Ectodermal cell (in vitro differentiated cells): Measurements from ENCODE around the gene TUBB1.

Experiments used
- H3K27ac ChIP-seq: 2 replicates; pipeline ENCODE4 v1.7.0; 2013; ENCODE audit warnings: mild to moderate bottlenecking, low read depth, low read length; ENCODE audit not compliant: insufficient read depth, poor library complexity, severe bottlenecking
- H3K27me3 ChIP-seq: 2 replicates; pipeline ENCODE4 v1.7.0; 2013; ENCODE audit warnings: mild to moderate bottlenecking, low read length; ENCODE audit not compliant: insufficient read depth, control insufficient read depth, poor library complexity, severe bottlenecking
- H3K36me3 ChIP-seq: one replicate; pipeline ENCODE4 v1.7.0; 2013; ENCODE audit warnings: low read length; ENCODE audit not compliant: control insufficient read depth, insufficient read depth
- H3K4me1 ChIP-seq: one replicate; pipeline ENCODE4 v1.7.0; 2013; ENCODE audit warnings: low read length; ENCODE audit not compliant: control insufficient read depth, insufficient read depth
- H3K4me3 ChIP-seq: 2 replicates; pipeline ENCODE4 v1.7.0; 2013; ENCODE audit warnings: low read depth, low read length, control low read depth; ENCODE audit not compliant: insufficient read depth
- H3K9me3 ChIP-seq: 2 replicates; pipeline ENCODE4 v1.7.0; 2013; ENCODE audit warnings: mild to moderate bottlenecking, low read length, moderate library complexity; ENCODE audit not compliant: control insufficient read depth
- WGBS, 2 experiments: methylation state at CpG; one replicate each; pipeline ENCODE4 v1.1.7; 2013; ENCODE audit warnings: missing lambda C conversion rate in 2 of 2; 5-methylcytosine and 5-hydroxymethylcytosine counted together

TUBB1 gene

DNA sequence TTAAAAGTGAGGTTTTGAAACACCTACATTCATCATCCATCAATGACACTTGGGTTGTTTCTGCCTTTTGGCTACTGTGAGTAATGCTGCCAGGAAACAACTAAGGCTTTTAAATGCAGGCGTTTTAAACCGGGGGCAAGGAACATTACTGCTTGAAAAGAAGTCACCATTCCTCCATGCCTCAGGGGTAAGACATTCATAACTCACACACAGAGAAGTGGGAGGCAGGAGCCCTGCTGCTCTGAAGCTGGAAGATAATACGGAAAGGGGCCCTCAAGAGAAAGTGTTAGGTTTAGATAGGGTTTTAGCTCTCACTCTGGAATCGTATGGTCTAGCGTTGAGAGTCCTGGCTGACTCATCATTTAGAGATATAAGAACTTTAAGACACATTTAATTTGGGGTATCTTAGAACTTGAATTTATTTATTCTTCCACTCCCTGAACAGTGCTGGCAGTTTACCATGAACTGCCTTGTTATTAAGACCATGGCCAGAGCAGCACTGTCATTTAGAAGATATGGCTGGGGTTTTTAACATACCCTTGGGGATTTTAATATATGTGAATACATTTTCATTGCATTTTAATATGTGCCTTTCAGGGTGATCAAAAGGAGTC, 1.8 kb downstream of the TUBB1 start:
- Histone ChIP-seq H3K4me3 (no peak overlapping the region), H3K27me3 (no peaks in the 10 kb centered on the region), H3K9me3 (no peaks in the 10 kb centered on the region), H3K4me1 (no peaks in the 10 kb centered on the region), H3K36me3 (peaks cover 24% of the 10 kb centered on the region), H3K27ac (peak overlapping the region; percentile 31)
- WGBS, 2 experiments = 41 to 47% methylated on average over 5 of the region's 5 CpGs

DNA sequence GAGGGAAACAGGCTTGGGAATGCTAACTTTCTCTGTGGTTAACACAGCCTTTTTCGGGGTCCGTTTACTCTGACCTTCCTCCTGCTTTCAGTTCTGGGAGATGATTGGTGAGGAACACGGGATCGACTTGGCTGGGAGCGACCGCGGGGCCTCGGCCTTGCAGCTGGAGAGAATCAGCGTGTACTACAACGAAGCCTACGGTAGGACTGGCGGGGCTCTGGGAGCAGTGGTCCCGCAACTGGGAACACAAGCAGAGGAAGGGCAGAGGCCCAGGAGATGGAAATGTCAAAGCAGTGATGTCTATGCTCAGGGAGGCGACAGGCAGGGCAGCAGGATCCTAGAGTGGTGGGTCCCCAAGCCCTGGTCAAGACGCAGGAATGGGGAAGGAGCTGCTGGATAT, 3.5 kb downstream of the TUBB1 start:
- WGBS, 2 experiments = 93 to 95% methylated on average over 15 of the region's 15 CpGs
- Histone ChIP-seq H3K4me3 (no peak overlapping the region), H3K36me3 (peaks cover 24% of the 10 kb centered on the region)

DNA sequence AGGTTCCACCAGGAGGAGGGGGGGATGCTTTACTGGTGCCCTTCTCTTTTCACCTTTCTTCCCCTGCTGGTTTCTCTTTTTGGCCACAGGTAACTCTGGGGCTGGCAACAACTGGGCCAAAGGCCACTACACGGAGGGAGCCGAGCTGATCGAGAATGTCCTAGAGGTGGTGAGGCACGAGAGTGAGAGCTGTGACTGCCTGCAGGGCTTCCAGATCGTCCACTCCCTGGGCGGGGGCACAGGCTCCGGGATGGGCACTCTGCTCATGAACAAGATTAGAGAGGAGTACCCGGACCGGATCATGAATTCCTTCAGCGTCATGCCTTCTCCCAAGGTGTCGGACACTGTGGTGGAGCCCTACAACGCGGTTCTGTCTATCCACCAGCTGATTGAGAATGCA, 4.4 kb downstream of the TUBB1 start:
- H3K27ac ChIP-seq = no peak overlapping the region
- H3K4me3 ChIP-seq = no peak overlapping the region
- WGBS, 2 experiments = 96 to 97% methylated on average over 13 of the region's 13 CpGs
- H3K27me3 ChIP-seq = no peaks in the 10 kb centered on the region
- no peaks in the 10 kb centered on the region for H3K9me3 ChIP-seq
- H3K36me3 ChIP-seq = peaks cover 29% of the 10 kb centered on the region
- no peaks in the 10 kb centered on the region for H3K4me1 ChIP-seq

More for the DNA sequence above, 3.5 kb downstream of the TUBB1 start:
- no peak overlapping the region for H3K27ac ChIP-seq
- no peaks in the 10 kb centered on the region for H3K27me3 ChIP-seq
- no peaks in the 10 kb centered on the region for H3K4me1 ChIP-seq
- no peaks in the 10 kb centered on the region for H3K9me3 ChIP-seq

DNA sequence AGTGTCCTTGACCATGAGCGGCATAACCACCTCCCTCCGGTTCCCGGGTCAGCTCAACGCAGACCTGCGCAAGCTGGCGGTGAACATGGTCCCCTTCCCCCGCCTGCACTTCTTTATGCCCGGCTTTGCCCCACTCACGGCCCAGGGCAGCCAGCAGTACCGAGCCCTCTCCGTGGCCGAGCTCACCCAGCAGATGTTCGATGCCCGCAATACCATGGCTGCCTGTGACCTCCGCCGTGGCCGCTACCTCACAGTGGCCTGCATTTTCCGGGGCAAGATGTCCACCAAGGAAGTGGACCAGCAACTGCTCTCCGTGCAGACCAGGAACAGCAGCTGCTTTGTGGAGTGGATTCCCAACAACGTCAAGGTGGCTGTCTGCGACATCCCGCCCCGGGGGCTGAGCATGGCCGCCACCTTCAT, 4.9 kb downstream of the TUBB1 start:
- H3K4me1 ChIP-seq = no peaks in the 10 kb centered on the region

DNA sequence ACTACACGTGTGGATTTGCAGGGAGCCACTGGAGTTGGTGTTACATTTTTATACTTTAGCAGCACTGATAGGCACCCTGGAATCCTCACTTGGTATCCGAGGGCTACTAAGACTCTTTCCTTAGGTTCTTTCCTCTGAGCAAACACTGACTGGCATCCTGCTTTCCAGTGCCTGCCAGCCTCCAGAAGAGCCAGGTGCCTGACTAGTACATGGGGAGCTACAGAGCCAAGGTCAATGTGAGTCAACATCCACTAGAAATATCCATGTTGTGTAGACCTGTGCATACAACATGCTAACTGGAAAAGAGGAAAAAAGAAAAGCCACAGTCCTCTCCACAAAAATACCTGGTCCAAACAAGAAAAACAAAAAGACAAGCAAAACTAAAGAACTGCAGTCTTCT, 5.9 kb downstream of the TUBB1 start:
- Histone ChIP-seq H3K4me3 (no peak overlapping the region), H3K27me3 (no peaks in the 10 kb centered on the region), H3K36me3 (peaks cover 40% of the 10 kb centered on the region), H3K27ac (no peak overlapping the region), H3K4me1 (no peaks in the 10 kb centered on the region), H3K9me3 (no peaks in the 10 kb centered on the region)
- 88 to 92% methylated on average over 2 of the region's 2 CpGs for WGBS, 2 experiments

More for the DNA sequence above, 4.9 kb downstream of the TUBB1 start:
- Histone ChIP-seq H3K36me3 (peaks cover 33% of the 10 kb centered on the region), H3K27me3 (no peaks in the 10 kb centered on the region), H3K27ac (no peak overlapping the region), H3K9me3 (no peaks in the 10 kb centered on the region), H3K4me3 (no peak overlapping the region)
- 96% methylated on average over 24 of the region's 24 CpGs for WGBS, 2 experiments

DNA sequence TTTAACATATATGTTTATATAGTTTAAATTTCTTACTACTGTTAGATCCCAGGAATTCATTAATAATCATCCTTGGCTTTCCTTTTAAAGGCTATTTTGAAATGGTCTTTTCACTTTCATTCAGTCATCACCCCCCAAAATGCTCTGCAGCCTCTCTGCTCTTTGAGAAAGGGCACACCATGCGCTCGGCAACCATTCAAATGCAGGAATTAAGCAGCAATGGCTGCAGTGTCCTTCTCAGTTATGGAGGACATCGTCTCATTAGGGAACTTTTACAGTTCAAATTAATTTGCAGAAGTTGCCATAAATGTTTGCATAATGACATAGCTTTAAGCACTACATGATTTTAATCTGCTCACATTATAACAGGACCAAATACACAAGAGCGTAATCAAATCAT, 6.3 kb downstream of the TUBB1 start:
- Histone ChIP-seq H3K27ac (no peak overlapping the region), H3K27me3 (no peaks in the 10 kb centered on the region), H3K4me1 (no peaks in the 10 kb centered on the region), H3K4me3 (no peak overlapping the region), H3K36me3 (peaks cover 42% of the 10 kb centered on the region), H3K9me3 (no peaks in the 10 kb centered on the region)
- WGBS, 2 experiments = 62 to 67% methylated on average over 4 of the region's 4 CpGs

DNA sequence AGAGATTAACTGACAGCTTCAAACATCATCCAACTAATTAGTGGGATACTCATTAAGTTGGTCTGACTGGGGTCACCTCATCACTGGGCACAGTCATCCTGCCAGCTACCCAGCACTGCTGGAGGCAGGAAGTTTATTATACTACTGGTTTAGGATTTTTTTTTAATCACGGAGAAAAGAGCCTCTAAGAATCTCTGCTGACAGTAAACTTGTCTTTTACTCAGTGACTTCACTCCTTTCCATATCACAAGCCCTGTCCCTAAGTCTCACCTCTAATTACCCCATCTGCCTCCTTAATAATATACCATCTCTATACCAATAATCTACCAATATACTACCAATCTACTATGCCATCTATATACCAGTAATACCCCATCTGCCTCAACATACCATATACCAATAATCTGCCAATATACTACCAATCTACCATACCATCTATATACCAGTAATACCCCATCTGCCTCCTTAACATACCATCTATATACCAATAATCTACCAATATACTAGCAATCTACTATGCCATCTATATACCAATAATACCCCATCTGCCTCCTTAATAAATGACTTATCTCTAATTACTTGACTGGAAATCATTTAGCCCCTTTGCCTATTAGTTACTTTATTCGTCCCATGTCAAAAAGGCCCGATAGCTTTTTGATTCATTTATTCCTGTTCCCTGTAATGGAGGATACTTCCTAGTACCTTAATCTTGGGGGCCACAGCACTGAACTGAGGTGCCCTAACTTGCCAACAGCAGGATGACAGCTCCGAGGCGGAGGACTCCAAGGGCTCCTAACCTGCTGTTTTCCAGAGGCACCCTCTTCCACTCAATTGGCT, 7.9 kb downstream of the TUBB1 start:
- H3K27me3 ChIP-seq = no peaks in the 10 kb centered on the region
- no peak overlapping the region for H3K27ac ChIP-seq
- H3K36me3 ChIP-seq = peaks cover 42% of the 10 kb centered on the region
- WGBS, 2 experiments = 80 to 85% methylated on average over 5 of the region's 5 CpGs
- no peak overlapping the region for H3K4me3 ChIP-seq
- H3K4me1 ChIP-seq = peaks cover 7% of the 10 kb centered on the region
- H3K9me3 ChIP-seq = no peaks in the 10 kb centered on the region

DNA sequence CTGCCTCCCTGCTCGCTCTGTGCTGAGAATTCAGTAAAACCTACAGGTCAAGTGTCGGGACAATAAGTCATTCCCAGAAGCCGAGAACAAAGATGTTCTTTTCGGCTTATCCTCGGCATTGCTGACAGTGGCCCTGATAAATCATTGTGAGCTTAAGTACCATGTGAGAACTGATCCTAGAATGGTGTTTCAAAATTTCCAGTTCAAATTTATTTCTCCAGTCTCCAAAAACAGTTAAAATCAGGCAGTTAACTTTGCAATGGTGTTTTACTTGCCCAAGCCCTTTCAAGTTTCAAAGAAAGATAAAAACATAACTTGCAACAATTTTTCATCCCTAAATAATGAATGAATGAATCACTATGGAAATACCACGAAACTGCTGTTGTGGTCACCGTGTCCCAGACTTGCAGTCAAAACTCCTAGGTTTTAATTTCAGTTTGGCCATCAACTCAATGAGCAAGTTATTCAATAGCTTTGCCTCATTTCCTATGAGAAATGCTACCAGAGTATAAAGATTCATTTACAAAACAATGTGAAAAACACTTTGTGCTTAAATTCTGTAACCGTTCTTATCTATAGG, 8.6 kb downstream of the TUBB1 start:
- H3K9me3 ChIP-seq = no peaks in the 10 kb centered on the region

DNA sequence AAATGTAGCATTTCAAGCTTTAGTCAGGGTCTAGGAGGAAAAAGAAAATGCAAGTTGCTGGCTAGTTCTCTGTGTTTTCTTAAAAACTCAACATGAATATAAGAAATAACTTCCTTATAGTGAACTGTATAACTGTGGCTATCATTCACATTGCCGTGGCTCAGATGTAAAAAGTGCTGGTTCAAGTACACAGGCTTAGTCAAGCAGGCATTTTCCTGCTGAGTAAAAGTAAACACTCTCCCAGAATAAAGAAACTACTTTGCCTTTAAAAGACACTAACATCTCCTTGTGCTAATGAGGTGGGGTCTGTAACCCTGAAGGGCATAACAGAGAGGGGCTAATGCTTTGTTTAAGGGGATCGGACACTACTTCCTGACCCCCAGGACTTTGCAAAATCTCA, 9.6 kb downstream of the TUBB1 start:
- Histone ChIP-seq H3K9me3 (no peaks in the 10 kb centered on the region), H3K27ac (no peak overlapping the region), H3K36me3 (peaks cover 40% of the 10 kb centered on the region), H3K4me3 (no peak overlapping the region), H3K27me3 (no peaks in the 10 kb centered on the region), H3K4me1 (peaks cover 7% of the 10 kb centered on the region)
- WGBS, 2 experiments = 72 to 74% methylated on average over 2 of the region's 2 CpGs

More for the DNA sequence above, 8.6 kb downstream of the TUBB1 start:
- H3K4me3 ChIP-seq = no peak overlapping the region
- H3K36me3 ChIP-seq = peaks cover 42% of the 10 kb centered on the region
- H3K27me3 ChIP-seq = no peaks in the 10 kb centered on the region
- 82 to 84% methylated on average over 8 of the region's 8 CpGs for WGBS, 2 experiments
- no peak overlapping the region for H3K27ac ChIP-seq
- peaks cover 7% of the 10 kb centered on the region for H3K4me1 ChIP-seq

DNA sequence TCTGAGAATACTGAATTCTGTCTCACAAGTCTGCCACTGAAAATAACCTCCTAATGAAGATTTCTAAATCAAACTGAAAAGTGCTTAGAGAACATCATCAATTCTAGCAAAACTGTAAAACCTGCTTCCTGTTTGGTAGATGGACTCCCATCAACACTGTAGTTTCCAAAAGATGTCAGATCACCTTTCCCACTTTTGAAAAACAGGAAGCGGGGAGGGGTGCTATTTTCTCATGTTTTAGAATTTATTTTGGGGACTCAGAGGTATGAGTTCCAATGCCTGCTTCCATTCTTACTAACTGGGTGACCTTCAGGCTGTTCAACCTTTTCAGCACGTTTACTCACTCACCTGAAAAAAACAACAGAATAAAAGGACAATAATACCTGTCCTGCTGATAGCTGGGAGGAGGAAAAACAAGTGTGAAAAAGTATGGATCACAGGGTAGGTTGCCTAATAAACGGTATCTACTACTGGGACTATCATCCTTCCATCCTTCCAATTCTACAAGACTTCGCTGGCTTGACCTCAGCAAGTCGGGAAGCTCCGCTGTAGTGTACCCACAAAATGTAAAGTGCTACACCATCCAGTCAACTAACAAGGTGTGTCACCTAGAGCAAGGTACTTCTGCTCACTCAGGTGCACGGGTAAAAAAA, 11.8 kb downstream of the TUBB1 start:
- Histone ChIP-seq H3K27ac (no peak overlapping the region), H3K36me3 (peaks cover 25% of the 10 kb centered on the region), H3K4me3 (peak overlapping the region; percentile 98), H3K27me3 (no peaks in the 10 kb centered on the region), H3K9me3 (no peaks in the 10 kb centered on the region), H3K4me1 (peaks cover 7% of the 10 kb centered on the region)
- WGBS, 2 experiments = 80 to 82% methylated on average over 7 of the region's 7 CpGs
